HTERT RPE-1 (cell line): Measurements from ENCODE around the gene HDAC7.

Experiments
- in situ Hi-C: fragments of 300-500 bp; cut with MboI; formaldehyde crosslinking; loops from 4 replicates; pipeline ENCODE4 v1.14.3; 2020; ENCODE audit warnings: low sequenced_read_pairs

The HDAC7 gene

DNA sequence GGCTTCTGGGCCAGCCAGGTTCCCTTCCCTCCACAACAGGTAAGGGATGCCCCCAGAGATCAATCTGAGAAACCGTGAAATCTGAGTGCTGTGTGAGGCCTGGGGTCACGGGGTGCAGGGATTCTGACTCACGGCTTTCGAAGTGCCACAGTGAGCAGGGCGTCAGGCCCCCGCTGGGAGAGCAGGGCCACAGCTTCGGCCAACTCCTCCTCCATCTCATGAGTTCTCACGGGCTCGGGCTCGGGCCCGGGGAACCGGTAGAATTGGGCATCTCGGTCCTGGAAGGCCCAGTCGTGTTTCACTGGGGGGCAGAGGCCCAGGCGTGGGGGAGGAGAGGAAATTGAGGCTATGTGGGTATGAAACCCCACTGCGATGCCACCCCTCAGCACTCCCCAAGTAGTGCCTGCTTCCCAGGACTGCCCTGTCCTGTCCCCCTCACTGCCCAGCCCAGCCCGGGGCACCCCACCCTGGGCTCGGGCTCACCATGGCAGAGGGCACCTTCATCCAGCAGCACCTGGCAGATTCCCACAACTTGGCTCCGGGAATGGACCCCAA is 68.7 kb downstream of the HDAC7 start:
- in situ Hi-C loops = no loop called here

GRCh38 chr12:47750229-47750798 is 69.4 kb downstream of the HDAC7 start:
- in situ Hi-C loops = no loop called here

- in situ Hi-C loops = no loop called here
These were observed 70.8 kb downstream of the HDAC7 start for GRCh38 chr12:47748899-47749298.

- in situ Hi-C loops = no loop called here
These were observed 71.2 kb downstream of the HDAC7 start for GRCh38 chr12:47748507-47748828.

- in situ Hi-C loops = no loop called here
These were observed 71.9 kb downstream of the HDAC7 start for GRCh38 chr12:47747596-47748506.

DNA sequence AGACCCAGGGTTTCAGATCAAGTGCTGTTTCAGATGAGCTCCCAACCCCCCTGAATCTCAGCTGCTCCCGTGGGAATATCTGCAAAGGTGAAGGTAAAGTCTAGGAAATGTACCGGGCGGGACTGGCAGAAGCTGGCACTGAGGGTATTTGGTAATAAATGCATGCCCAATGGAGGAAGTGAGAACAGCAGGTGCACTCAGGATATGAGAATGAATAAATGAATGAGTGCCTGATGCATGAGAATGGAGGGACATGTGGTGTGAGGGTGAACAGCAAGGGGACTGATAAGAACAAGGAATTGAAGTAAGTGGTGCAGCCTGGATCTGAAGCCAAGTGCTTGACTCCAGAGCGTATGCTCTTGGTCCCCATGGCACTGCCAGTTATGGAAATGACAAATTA is 72.6 kb downstream of the HDAC7 start:
- in situ Hi-C loops = no loop called here

DNA sequence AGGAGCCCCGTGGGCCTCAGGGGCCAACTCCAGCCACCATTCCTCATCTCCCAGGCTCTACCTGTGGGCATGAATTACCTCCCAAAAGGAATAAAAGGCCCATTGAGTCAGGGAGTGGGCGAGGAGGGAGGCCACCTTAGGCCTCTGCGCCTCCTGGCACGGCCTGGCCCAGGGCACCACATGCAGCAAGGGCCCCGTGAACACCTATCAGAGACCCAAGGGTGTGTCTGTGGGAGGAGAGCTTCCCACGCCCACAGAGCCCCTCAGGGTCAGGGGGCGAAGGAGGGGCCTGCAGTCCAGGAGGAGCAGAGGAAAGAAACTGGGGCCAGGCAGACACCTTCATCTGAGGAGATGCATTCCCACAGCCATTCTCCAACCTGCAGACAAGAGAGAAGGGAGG is 73.2 kb downstream of the HDAC7 start:
- in situ Hi-C loops = no loop called here

- in situ Hi-C loops = no loop called here
These were observed 73.6 kb downstream of the HDAC7 start for GRCh38 chr12:47746073-47746472.

- in situ Hi-C loops = no loop called here
These were observed 74.1 kb downstream of the HDAC7 start for GRCh38 chr12:47745485-47746041.

GRCh38 chr12:47744778-47745436 is 74.8 kb downstream of the HDAC7 start:
- in situ Hi-C loops = no loop called here

DNA sequence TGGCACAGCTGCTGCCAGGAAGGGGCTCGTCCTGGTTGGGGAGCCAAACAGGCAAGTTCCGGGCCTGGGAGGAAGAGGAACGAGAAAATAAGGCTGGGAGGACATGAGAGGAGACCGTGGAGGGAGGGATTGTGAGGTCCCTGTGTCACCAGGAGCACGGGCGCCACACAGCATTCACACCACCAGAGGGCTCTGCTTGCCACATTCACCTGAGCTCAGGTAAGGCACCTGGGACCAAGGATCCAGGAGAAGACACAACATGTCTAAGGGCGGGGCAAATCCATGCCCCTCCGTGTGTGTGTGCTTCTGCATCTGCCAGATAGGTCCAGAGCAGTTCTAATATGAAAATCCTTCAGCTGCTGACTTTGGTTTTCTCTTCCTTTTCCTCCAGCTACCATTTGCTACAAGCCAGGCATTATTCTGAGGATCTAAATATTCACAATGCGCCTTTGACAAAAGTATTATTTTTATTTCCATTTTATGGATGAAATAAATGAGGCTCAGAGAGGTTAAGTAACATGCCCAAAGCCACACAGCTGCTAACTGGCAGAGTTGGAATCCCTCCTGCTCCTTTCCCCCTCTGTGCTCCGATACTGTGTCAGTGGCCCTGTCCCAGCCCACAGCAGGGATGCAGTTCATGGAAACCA is 75.6 kb downstream of the HDAC7 start:
- in situ Hi-C loops = no loop called here

- in situ Hi-C loops = no loop called here
These were observed 76.3 kb downstream of the HDAC7 start for GRCh38 chr12:47743311-47743860.

DNA sequence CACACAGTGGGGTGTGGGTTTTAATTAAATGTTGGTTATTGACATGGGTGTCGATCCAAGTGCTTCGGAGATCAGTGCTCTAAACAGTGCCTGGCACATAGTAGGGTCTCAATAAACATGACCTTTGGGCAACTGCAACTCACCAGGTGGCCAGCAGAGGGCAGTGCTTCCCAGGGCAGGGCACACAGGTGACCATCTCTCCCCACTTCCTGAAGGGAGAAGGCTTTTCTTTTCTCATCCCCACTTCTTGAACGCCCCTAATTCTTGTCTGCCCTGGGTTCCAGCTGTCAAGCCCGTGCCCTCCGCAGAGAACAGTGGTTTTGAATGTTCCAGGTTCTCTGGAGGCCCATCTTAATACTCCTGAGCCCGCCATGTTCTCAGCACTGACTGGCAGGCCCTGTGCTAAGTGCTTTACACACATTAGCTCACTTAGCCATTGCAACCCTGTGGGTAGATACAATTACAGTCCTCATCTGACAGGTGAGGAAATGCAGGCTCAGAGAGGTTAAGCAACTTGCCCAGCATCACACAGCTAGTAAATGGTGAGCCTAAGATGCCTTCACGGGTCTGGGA is 77.4 kb downstream of the HDAC7 start:
- in situ Hi-C loops = no loop called here

DNA sequence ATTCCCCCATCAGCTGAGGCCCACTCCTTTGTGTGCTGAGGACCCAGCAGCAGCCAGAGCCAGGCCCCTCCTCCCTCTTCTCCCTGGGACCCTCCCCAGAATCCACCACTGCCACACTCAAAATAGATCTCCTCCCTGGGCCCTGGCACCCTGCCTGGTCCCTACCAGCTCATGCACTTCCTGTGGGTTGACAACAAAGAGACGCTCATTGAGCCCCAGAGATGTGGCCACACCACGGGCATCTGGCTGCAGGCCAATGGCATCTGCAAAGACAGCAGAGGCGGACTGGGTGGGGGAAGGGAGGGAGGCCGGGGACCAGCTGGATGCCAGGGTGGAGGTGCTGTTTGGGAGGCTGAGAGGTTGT is 78.4 kb downstream of the HDAC7 start:
- in situ Hi-C loops = no loop called here

GRCh38 chr12:47740606-47741339 is 78.9 kb downstream of the HDAC7 start:
- in situ Hi-C loops = no loop called here

GRCh38 chr12:47739979-47740378 is 79.7 kb downstream of the HDAC7 start:
- in situ Hi-C loops = no loop called here

- in situ Hi-C loops = no loop called here
These were observed 80.4 kb downstream of the HDAC7 start for GRCh38 chr12:47739297-47739696.

DNA sequence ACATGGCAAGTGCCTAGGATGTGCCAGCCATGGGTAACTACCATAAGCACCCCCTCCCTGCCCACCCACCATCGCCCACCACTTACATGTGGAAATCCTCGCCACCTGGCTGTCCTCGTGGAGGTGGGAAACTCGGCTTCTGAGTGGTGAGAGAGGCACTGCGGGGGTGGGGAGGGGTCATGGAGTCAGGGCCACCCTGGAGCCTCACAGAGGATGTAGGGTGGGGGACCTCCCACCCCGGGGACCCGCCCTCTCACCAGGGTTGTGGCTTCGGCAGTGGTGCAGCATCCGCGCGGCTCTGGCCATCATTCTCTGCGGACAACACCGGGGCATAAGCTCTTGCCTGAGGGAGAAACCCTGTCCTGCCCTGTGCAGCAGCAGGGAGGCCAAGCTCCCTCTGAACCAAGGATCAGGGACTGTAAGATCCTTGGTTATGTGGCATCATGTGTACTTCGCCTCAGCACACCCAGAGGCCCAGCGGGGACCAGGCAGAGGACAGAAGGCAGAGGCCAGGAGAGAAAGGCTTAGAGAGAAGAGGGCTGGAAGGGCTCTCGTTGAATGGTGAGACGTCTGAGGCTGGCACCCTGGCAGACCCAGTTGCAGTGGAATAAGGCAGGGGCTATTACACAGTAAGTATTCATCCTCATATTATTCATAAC is 81.6 kb downstream of the HDAC7 start:
- in situ Hi-C loops = no loop called here
